ENCODE data around the gene MMP24OS.

Gene MMP24OS

GRCh38 chr20:35291654-35292503 lies 14.0 kb upstream of the MMP24OS start, which contains the start of gene FAM83C:
TSS of gene FAM83C (minus strand) at chr20:35292425. CDS start at chr20:35292304, 121 bp downstream.
- no peak for DNase-seq (ENCODE audit: low read depth)

GRCh38 chr20:35290887-35291417 lies 13.0 kb upstream of the MMP24OS start:
- no peak for DNase-seq (ENCODE audit: low read depth)

GRCh38 chr20:35290186-35290886 lies 12.4 kb upstream of the MMP24OS start:
- DNase-seq (ENCODE audit: low read depth): no peak

GRCh38 chr20:35288325-35289060 lies 10.6 kb upstream of the MMP24OS start:
- no peak for DNase-seq (ENCODE audit: low read depth)

- no peak for DNase-seq (ENCODE audit: low read depth)
Observed at GRCh38 chr20:35287509-35288324, 9.8 kb upstream of the MMP24OS start.

GRCh38 chr20:35286899-35287508 lies 9.1 kb upstream of the MMP24OS start:
- DNase-seq (ENCODE audit: low read depth): no peak

- no peak for DNase-seq (ENCODE audit: low read depth)
Observed at GRCh38 chr20:35286077-35286898, 8.4 kb upstream of the MMP24OS start.

- DNase-seq (ENCODE audit: low read depth): no peak
Observed at GRCh38 chr20:35285806-35286076, 7.8 kb upstream of the MMP24OS start.

GRCh38 chr20:35284992-35285805 lies 7.3 kb upstream of the MMP24OS start:
- DNase-seq (ENCODE audit: low read depth): no peak

GRCh38 chr20:35284267-35284991 lies 6.5 kb upstream of the MMP24OS start, which contains the start of gene EIF6:
TSS of gene EIF6 (minus strand) at chr20:35284772. CDS start at chr20:35284487, 285 bp downstream.
- DNase-seq (ENCODE audit: low read depth): peak; percentile 84

- no peak for DNase-seq (ENCODE audit: low read depth)
Observed at GRCh38 chr20:35283441-35284266, 5.7 kb upstream of the MMP24OS start.

GRCh38 chr20:35281506-35282101 lies 3.7 kb upstream of the MMP24OS start:
- DNase-seq (ENCODE audit: low read depth): no peak

GRCh38 chr20:35280523-35280922 lies 2.6 kb upstream of the MMP24OS start:
- DNase-seq (ENCODE audit: low read depth): no peak

GRCh38 chr20:35279533-35280174 lies 1.7 kb upstream of the MMP24OS start:
- no peak for DNase-seq (ENCODE audit: low read depth)

GRCh38 chr20:35279040-35279439 lies 1.1 kb upstream of the MMP24OS start:
- no peak for DNase-seq (ENCODE audit: low read depth)

GRCh38 chr20:35277127-35277526 lies 795 bp downstream of the MMP24OS start:
- DNase-seq (ENCODE audit: low read depth): no peak

GRCh38 chr20:35276408-35276807 lies 1.5 kb downstream of the MMP24OS start:
- no peak for DNase-seq (ENCODE audit: low read depth)

All from fibroblast of gingiva (primary cell).